Transverse colon (tissue), 4 donors: ENCODE data around the gene RNF26.

Experiments used
- EP300 ChIP-seq: sonication (generic); formaldehyde crosslinking; IDR thresholded peaks from one replicate; pipeline ENCODE4 v1.6.1; 2017; ENCODE audit warnings: antibody characterized with exemption, low read depth
- POLR2A ChIP-seq: fragments of 450-650 bp; IDR thresholded peaks from one replicate; pipeline ENCODE4 v1.6.1; 2016; ENCODE audit warnings: antibody characterized with exemption, mild to moderate bottlenecking, moderate library complexity
- POLR2AphosphoS5 ChIP-seq, 3 donors: sonication (generic); formaldehyde crosslinking; IDR thresholded peaks; one replicate each; pipeline ENCODE4 v1.6.1; 2016; ENCODE audit warnings: antibody characterized with exemption in 3 of 3
- TF ChIP-seq, protein P1 (sequence below), 5 experiments: fragments of 200-600 bp in 3 of 5; fragments of 450-650 bp in 2 of 5; sonication (generic) in 3 of 5; IDR thresholded peaks; 1 replicate in 2 of 5; 2 replicates in 3 of 5; pipeline ENCODE4 v1.5.1; 2016 to 2017; ENCODE audit warnings: antibody characterized with exemption in 5 of 5, inconsistent platforms in 3 of 5, mild to moderate bottlenecking in 2 of 5, moderate library complexity in 1 of 5

DNA sequence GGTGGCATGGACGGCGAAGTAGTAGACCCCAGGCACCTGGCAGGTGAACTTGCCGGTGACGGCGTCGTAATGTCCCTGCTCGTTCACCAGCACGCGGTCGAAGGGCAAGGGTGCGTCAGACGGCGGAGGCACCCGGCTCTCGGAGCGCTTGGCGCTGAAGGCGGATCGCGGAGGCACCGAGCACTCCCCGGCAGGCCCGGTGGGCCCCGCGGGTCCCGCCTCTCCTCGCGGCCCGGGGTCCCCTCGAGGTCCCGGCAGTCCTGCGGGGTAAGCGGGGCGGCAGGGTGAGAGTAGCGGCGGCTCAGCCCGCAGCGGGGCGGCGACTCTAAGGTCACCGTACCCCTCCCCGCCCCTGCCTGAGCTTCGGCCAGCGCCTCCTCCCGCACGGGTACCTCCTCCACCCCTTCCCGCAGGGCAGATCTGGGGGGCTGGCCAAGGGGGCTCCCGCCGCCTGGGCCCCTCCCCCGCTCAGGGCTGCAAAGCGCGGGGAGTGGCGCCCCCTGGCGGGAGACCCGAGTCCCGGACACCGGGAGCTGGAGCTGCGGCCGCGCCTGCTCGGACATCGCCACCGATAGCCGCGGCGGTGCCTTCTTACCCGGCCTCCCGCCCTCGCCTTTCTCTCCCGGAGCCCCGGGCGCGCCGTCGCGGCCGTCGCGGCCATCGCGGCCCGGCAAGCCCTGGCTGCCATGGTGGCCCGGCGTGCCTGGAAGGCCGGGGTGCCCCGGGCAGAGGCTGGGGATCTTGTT is 5.4 kb downstream of the RNF26 start:
- TF ChIP-seq POLR2AphosphoS5 (IDR thresholded peaks at IDR 0.05) (no peak), EP300 (no peak), POLR2A (no peak)
- TF ChIP-seq, protein P1, sequence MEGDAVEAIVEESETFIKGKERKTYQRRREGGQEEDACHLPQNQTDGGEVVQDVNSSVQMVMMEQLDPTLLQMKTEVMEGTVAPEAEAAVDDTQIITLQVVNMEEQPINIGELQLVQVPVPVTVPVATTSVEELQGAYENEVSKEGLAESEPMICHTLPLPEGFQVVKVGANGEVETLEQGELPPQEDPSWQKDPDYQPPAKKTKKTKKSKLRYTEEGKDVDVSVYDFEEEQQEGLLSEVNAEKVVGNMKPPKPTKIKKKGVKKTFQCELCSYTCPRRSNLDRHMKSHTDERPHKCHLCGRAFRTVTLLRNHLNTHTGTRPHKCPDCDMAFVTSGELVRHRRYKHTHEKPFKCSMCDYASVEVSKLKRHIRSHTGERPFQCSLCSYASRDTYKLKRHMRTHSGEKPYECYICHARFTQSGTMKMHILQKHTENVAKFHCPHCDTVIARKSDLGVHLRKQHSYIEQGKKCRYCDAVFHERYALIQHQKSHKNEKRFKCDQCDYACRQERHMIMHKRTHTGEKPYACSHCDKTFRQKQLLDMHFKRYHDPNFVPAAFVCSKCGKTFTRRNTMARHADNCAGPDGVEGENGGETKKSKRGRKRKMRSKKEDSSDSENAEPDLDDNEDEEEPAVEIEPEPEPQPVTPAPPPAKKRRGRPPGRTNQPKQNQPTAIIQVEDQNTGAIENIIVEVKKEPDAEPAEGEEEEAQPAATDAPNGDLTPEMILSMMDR (IDR thresholded peaks at IDR 0.05) = peak; percentile 67 to 93 (median 90)
